Measurements from ENCODE around the gene GGPS1.

DNA sequence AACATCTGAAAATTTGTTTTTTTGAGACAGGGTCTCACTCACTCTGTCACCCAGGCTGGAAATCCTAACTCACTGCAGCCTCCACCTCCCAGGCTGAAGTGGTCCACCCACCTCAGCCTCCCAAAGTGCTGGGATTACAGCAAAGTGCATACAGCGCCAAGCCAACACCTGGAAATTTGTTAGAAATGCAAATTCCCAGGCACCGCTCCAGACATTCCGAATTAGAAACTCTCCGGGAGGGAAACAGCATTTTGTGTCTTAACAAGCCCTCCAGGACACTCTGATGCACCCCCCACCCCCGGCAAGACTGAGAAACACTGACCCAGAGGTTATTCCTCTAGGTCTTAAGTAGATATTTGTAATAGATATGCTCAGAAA is 49.5 kb upstream of the GGPS1 start:
- TF ChIP-seq CTCF (IDR thresholded peaks at IDR 0.05) (no peak), EZH2 (IDR thresholded peaks at IDR 0.05; ENCODE audit: borderline replicate concordance, insufficient read depth, low read depth, low read length, poor library complexity, severe bottlenecking) (no peak)

Measured in B cell (primary cell).